ENCODE measurements around the gene ARMC9.

ARMC9 gene

GRCh38 chr2:231183851-231184250 is 14.6 kb upstream of the ARMC9 start:
- no peak for TF ChIP-seq CTCF (IDR thresholded peaks at IDR 0.05; ENCODE audit: borderline replicate concordance, insufficient read depth, low read depth, low read length)

GRCh38 chr2:231184319-231184718 is 14.1 kb upstream of the ARMC9 start:
- no peak overlapping the region for H3K4me3 ChIP-seq (ENCODE audit: low read depth, low read length)
- no peak for TF ChIP-seq CTCF (IDR thresholded peaks at IDR 0.05; ENCODE audit: borderline replicate concordance, insufficient read depth, low read depth, low read length)

More at GRCh38 chr2:231183851-231184250, 14.6 kb upstream of the ARMC9 start:
- no peak overlapping the region for H3K4me3 ChIP-seq (ENCODE audit: low read depth, low read length)

GRCh38 chr2:231185050-231185725 is 13.2 kb upstream of the ARMC9 start:
- no peak overlapping the region for H3K4me3 ChIP-seq (ENCODE audit: low read depth, low read length)
- no peak for TF ChIP-seq CTCF (IDR thresholded peaks at IDR 0.05; ENCODE audit: borderline replicate concordance, insufficient read depth, low read depth, low read length)

- no peak for TF ChIP-seq CTCF (IDR thresholded peaks at IDR 0.05; ENCODE audit: borderline replicate concordance, insufficient read depth, low read depth, low read length)
- no peak overlapping the region for H3K4me3 ChIP-seq (ENCODE audit: low read depth, low read length)
Observed at GRCh38 chr2:231185886-231186285, 12.5 kb upstream of the ARMC9 start.

- no peak for TF ChIP-seq CTCF (IDR thresholded peaks at IDR 0.05; ENCODE audit: borderline replicate concordance, insufficient read depth, low read depth, low read length)
- no peak overlapping the region for H3K4me3 ChIP-seq (ENCODE audit: low read depth, low read length)
Observed at GRCh38 chr2:231186325-231186724, 12.1 kb upstream of the ARMC9 start.

GRCh38 chr2:231187736-231188505 is 10.5 kb upstream of the ARMC9 start:
- TF ChIP-seq CTCF (IDR thresholded peaks at IDR 0.05; ENCODE audit: borderline replicate concordance, insufficient read depth, low read depth, low read length): no peak
- no peak overlapping the region for H3K4me3 ChIP-seq (ENCODE audit: low read depth, low read length)

Measured in GM12875 (cell line).